Bronchial smooth muscle cell (primary cell): ENCODE results near the gene PRKCH. TPM values are rescaled to one million over a fixed set of nuclear protein-coding genes. Genes with fewer than 3 reads are reported as not detected.

ENCODE experiments used
- total RNA-seq: library from RNA; depleted of rRNA; stranded (reverse); fragments of >200 nt; gene quantifications from 2 replicates; pipeline ENCODE4 v1.2.1, GENCODE V29; 2014

PRKCH gene
- 3.2 and 4.1 TPM in 2 replicates for total RNA-seq

GRCh38 chr14:61321385-61322010, at the start of gene PRKCH:
Gene PRKCH (plus strand): TSS chr14:61321579. CDS start chr14:61322102, 523 bp downstream.

DNA sequence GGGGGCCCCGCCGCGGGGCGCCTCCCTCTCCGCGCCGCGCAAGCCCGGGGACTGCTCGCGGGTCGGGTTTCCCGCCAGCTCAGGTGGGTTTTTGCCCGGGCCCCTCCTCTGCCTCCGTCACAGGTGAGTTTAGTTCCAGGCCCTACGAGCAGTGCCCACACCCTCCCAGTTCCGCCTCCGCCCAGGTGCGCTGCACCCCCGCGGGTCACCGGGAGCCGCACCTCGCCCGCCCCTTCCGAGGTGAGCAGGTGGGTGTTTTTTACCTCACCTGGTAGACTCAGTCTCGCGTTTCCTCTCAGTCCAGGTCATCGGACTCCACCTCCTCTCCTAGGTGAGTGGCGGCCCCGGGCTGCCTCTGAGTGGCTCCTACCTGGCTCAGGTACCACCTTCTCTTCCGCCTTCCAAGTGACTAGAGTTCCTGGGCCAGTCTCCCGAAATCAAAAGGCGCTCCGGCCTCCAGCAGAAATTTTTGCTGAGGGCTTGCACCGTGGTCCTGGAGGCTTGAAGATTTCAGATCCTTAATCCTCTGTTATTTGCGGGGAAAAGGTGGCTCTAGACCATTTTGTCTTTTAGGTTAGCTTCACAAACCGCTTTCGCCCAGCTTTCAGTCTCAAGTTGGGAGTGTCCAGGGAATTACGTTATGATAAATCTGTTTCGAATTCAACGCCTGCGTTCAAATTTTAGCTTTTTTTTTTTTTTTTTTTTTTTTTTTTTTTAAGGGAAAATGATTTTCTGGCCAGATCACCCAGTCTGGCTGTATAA, 40.0 kb upstream of the PRKCH start, which contains the start of gene TMEM30B:
Gene TMEM30B, minus strand, starts transcription at position 153 of the 762 bp plus-strand sequence. CDS start 191 bp downstream, outside the sequence.

Other genes with a start within 250 kb of the PRKCH start
- gene TMEM30B, start 40.2 kb upstream of the PRKCH start, total RNA-seq = 2.0 and 2.8 TPM in 2 replicates